PC-3 (cell line): Measurements from ENCODE around the gene UBE2E1. TPM values are rescaled to one million over a fixed set of nuclear protein-coding genes. Genes with fewer than 3 reads are reported as not detected.

Source experiments
- ATAC-seq: fragments of 200-7000 bp; cut with Tn5 transposase; 2 replicates; pipeline ENCODE4 v1.9.1; 2020; ENCODE audit warnings: mild to moderate bottlenecking, moderate library complexity
- BruUV-seq: library from RNA; stranded (reverse); fragments of 400-500 nt; replicated peaks from 2 replicates; lab custom pipeline; 2021; lab: Mats Ljungman, UMichigan
- CTCF ChIA-PET: fragments of 300-600 bp; sonication (Branson Sonifier 250); formaldehyde crosslinking; loops from one replicate; lab custom pipeline; 2022; ENCODE audit warnings: antibody characterized with exemption; lab: Charles Lee
- POLR2A ChIA-PET: fragments of 300-600 bp; sonication (Branson Sonifier 250); formaldehyde crosslinking; loops from one replicate; lab custom pipeline; 2022; ENCODE audit warnings: antibody characterized with exemption; ENCODE audit not compliant: unreplicated experiment; lab: Charles Lee
- DNase-seq: peaks from one replicate; pipeline ENCODE4 v3.0.0-alpha.2; 2015
- H2AFZ ChIP-seq: fragments of 300-600 bp; sonication (generic); 2 replicates; pipeline ENCODE4 v1.6.0; 2016; ENCODE audit warnings: antibody characterized with exemption, low read length
- H3F3A ChIP-seq: fragments of 300-600 bp; sonication (generic); one replicate; pipeline ENCODE4 v1.6.0; 2017; ENCODE audit warnings: antibody characterized with exemption, low read length, control low read depth, mild to moderate bottlenecking; ENCODE audit not compliant: unreplicated experiment
- H3K27ac ChIP-seq: fragments of 300-600 bp; sonication (generic); 2 replicates; pipeline ENCODE4 v1.5.1; 2016; ENCODE audit warnings: mild to moderate bottlenecking, low read length
- H3K27me3 ChIP-seq: fragments of 300-600 bp; sonication (generic); 2 replicates; pipeline ENCODE4 v1.6.1; 2016; ENCODE audit warnings: low read length, mixed read lengths
- H3K36me3 ChIP-seq: fragments of 300-600 bp; sonication (generic); 2 replicates; pipeline ENCODE4 v1.6.1; 2016; ENCODE audit warnings: low read depth, mixed run types, low read length, mixed read lengths
- H3K4me1 ChIP-seq: fragments of 300-600 bp; sonication (generic); 2 replicates; pipeline ENCODE4 v1.5.1; 2016; ENCODE audit warnings: low read length; ENCODE audit not compliant: insufficient read depth
- H3K4me2 ChIP-seq: fragments of 300-600 bp; sonication (generic); 2 replicates; pipeline ENCODE4 v1.6.0; 2016; ENCODE audit warnings: low read length
- H3K4me3 ChIP-seq: fragments of 300-600 bp; sonication (generic); 2 replicates; pipeline ENCODE4 v1.5.1; 2016; ENCODE audit warnings: mild to moderate bottlenecking, low read length, mixed read lengths
- H3K79me2 ChIP-seq: fragments of 300-600 bp; sonication (generic); 2 replicates; pipeline ENCODE4 v1.6.1; 2017; ENCODE audit warnings: low read length, mixed read lengths
- H3K9ac ChIP-seq: fragments of 300-600 bp; sonication (generic); 2 replicates; pipeline ENCODE4 v1.6.0; 2016; ENCODE audit warnings: mild to moderate bottlenecking, low read length
- H3K9me2 ChIP-seq: fragments of 300-600 bp; sonication (generic); replicated peaks from 2 replicates; pipeline ENCODE4 v1.6.1; 2016; ENCODE audit warnings: mixed run types, low read length, mixed read lengths
- H3K9me3 ChIP-seq: fragments of 300-600 bp; sonication (generic); 2 replicates; pipeline ENCODE4 v1.6.1; 2016; ENCODE audit warnings: low read length, mixed read lengths
- H4K20me1 ChIP-seq: fragments of 300-600 bp; sonication (generic); 2 replicates; pipeline ENCODE4 v1.6.1; 2016; ENCODE audit warnings: low read length, mixed read lengths
- CTCF ChIP-seq: fragments of 300-600 bp; sonication (generic); conservative IDR thresholded peaks from 2 replicates; pipeline ENCODE4 v1.5.1; 2017; ENCODE audit warnings: antibody characterized with exemption, low read depth, mild to moderate bottlenecking, low read length
- EZH2 ChIP-seq: fragments of 300-600 bp; sonication (generic); IDR thresholded peaks from one replicate; pipeline ENCODE4 v1.6.1; 2017; ENCODE audit warnings: antibody characterized with exemption, mild to moderate bottlenecking, low read length; ENCODE audit not compliant: unreplicated experiment
- EZH2phosphoT487 ChIP-seq: fragments of 300-600 bp; sonication (generic); IDR thresholded peaks from 2 replicates; pipeline ENCODE4 v1.6.1; 2018; ENCODE audit warnings: mild to moderate bottlenecking, antibody characterized with exemption, low read length, borderline replicate concordance
- intact Hi-C: fragments of 100-400 bp; cut with micrococcal nuclease; formaldehyde crosslinking; loops from 2 replicates; pipeline ENCODE4 v1.9.0; 2023
- total RNA-seq: library from RNA; depleted of rRNA; stranded (reverse); fragments of >200 nt; gene quantifications from 2 replicates; pipeline ENCODE4 v1.2.3, GENCODE V29; 2014

The UBE2E1 gene
- total RNA-seq, 1 experiment from 2014 or later = 117 TPM

- no peak overlapping the region for H3K4me3 ChIP-seq
- H3K9me2 ChIP-seq = no peaks in the 10 kb centered on the region
- TF ChIP-seq EZH2 = no peak
- TF ChIP-seq EZH2phosphoT487 = no peak
- no peak for TF ChIP-seq CTCF
- H3K4me1 ChIP-seq = peaks cover 10% of the 10 kb centered on the region; the same call in 1 of the 2 replicates
- DNase-seq = no peak
- no peaks in the 10 kb centered on the region for H4K20me1 ChIP-seq
- H3K9me3 ChIP-seq = no peaks in the 10 kb centered on the region
- no peaks in the 10 kb centered on the region for H3K27me3 ChIP-seq
- no TSS peak for BruUV-seq
- H3K9ac ChIP-seq = no peak overlapping the region
- H3F3A ChIP-seq = no peaks in the 10 kb centered on the region
- H2AFZ ChIP-seq = no peak overlapping the region
- H3K36me3 ChIP-seq = no peaks in the 10 kb centered on the region
- no peak overlapping the region for H3K27ac ChIP-seq
- ChIA-PET POLR2A (no interaction called here), CTCF (no interaction called here)
- intact Hi-C loops = no loop called here
- no peaks in the 10 kb centered on the region for H3K79me2 ChIP-seq
- H3K4me2 ChIP-seq = no peak overlapping the region
- ATAC-seq = no peak
Observed at GRCh38 chr3:23781871-23782270, 23.9 kb upstream of the UBE2E1 start.

GRCh38 chr3:23785097-23785645 is 20.6 kb upstream of the UBE2E1 start:
- no peaks in the 10 kb centered on the region for H3K36me3 ChIP-seq
- H3K9ac ChIP-seq = no peak overlapping the region
- intact Hi-C loops = no loop called here
- ATAC-seq (peak; percentile 53), DNase-seq (no peak)
- H3K9me3 ChIP-seq = no peaks in the 10 kb centered on the region
- H3F3A ChIP-seq = no peaks in the 10 kb centered on the region
- ChIA-PET POLR2A (no interaction called here), CTCF (no interaction called here)
- H3K4me1 ChIP-seq = peaks cover 10% of the 10 kb centered on the region; the same call in 1 of the 2 replicates
- H3K4me2 ChIP-seq = 0 out of 2 replicates have a peak overlapping the region, but pooled peaks have one; percentile 4
- no peaks in the 10 kb centered on the region for H3K9me2 ChIP-seq
- no peaks in the 10 kb centered on the region for H3K27me3 ChIP-seq
- no peak overlapping the region for H2AFZ ChIP-seq
- H3K79me2 ChIP-seq = no peaks in the 10 kb centered on the region
- TF ChIP-seq EZH2 (no peak), CTCF (no peak), EZH2phosphoT487 (no peak)
- H4K20me1 ChIP-seq = no peaks in the 10 kb centered on the region
- H3K27ac ChIP-seq = no peak overlapping the region
- no peak overlapping the region for H3K4me3 ChIP-seq
- BruUV-seq = no TSS peak

- Histone ChIP-seq H3K9ac (no peak overlapping the region), H4K20me1 (no peaks in the 10 kb centered on the region), H3K27me3 (no peaks in the 10 kb centered on the region), H3K4me1 (peaks cover 10% of the 10 kb centered on the region; the same call in 1 of the 2 replicates), H3K36me3 (no peaks in the 10 kb centered on the region), H3K4me3 (no peak overlapping the region), H2AFZ (no peak overlapping the region), H3K4me2 (0 out of 2 replicates have a peak overlapping the region, but pooled peaks have one; percentile 4), H3K9me3 (no peaks in the 10 kb centered on the region), H3K79me2 (no peaks in the 10 kb centered on the region), H3F3A (no peaks in the 10 kb centered on the region), H3K27ac (no peak overlapping the region), H3K9me2 (no peaks in the 10 kb centered on the region)
- POLR2A ChIA-PET = no interaction called here
- TF ChIP-seq CTCF (no peak), EZH2phosphoT487 (no peak), EZH2 (no peak)
- peak; percentile 59 for DNase-seq
- CTCF ChIA-PET = no interaction called here
- peak; percentile 83 for ATAC-seq
- intact Hi-C loops = no loop called here
- BruUV-seq = no TSS peak
Observed at GRCh38 chr3:23785882-23786281, 19.9 kb upstream of the UBE2E1 start.
